ENCODE results near the gene RASSF8.

The RASSF8 gene

DNA sequence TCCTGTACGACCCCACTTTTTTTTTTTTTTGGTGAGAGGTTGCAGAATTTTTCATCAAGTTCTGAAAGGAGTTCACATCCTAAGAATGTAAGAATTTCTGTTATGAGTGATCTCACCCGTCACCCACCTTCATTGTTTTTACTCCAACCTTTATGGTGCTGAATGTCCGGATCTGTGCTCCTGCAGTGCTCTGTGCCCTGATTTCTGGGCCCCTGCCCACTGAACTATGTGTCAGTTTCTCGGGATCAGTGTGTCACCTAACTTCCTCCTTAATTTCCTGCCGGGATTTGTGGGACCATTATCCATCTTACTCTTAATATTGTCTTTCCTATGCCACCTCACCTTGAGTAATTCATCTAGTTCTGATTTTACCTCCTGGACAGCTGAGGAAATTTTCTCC lies 11.6 kb downstream of the RASSF8 start:
- no peaks in the 10 kb centered on the region for H3K79me2 ChIP-seq (ENCODE audit: control insufficient read depth, low read length)
- H3K36me3 ChIP-seq (ENCODE audit: control insufficient read depth, low read length) = no peaks in the 10 kb centered on the region

DNA sequence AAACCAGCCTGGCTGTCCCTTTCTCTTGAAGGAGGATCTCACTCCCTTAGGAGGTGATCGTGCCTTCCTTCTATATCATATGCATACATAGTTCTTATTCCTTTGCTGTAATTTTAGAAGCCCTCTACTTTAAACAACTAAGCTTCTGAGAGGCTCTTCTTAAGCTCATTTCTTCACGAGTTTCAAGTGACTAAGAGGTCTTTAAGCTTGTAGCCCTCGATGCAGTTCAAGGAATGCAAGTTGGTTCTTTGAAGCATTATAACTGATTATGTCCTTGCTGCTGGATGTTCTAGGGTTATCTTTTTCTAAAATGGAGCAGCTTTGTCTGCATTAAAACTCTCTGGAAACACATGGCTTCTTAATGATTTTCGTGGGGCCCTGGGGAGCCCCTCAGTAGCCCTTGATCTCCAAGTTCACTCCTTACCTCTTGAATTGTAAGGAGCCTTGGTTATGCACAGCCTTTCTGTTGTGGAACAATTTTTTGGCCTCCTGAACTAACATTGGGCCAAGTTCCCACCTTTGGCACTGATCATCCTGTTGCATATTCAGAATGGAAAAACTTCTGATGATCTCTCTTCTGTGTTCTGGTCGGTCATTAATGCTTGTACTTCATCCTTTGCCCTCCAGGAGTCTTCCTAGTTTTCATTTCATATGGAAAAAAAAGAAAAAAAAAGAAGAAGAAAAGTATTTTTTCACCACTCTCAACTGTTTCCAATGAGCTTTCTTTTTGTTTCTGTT lies 12.6 kb downstream of the RASSF8 start:
- Histone ChIP-seq H3K9me2 (replicated peaks; ENCODE audit: control insufficient read depth, low read length) (no peaks in the 10 kb centered on the region), H3K27ac (ENCODE audit: low read depth, low read length) (no peak overlapping the region), H3K9me3 (ENCODE audit: control insufficient read depth, insufficient read depth, low read length) (no peaks in the 10 kb centered on the region), H3K36me3 (ENCODE audit: control insufficient read depth, low read length) (no peaks in the 10 kb centered on the region), H3K4me2 (ENCODE audit: low read length) (no peak overlapping the region), H3K4me1 (ENCODE audit: control insufficient read depth, low read length) (no peaks in the 10 kb centered on the region), H4K20me1 (ENCODE audit: control insufficient read depth, insufficient read depth, low read depth, low read length) (no peaks in the 10 kb centered on the region), H3K79me2 (ENCODE audit: control insufficient read depth, low read length) (no peaks in the 10 kb centered on the region), H3F3A (ENCODE audit: control insufficient read depth, insufficient read depth) (no peaks in the 10 kb centered on the region), H3K4me3 (ENCODE audit: low read length) (no peak overlapping the region), H3K27me3 (ENCODE audit: control insufficient read depth, low read length) (peaks cover 14% of the 10 kb centered on the region)
- no peak for TF ChIP-seq EZH2phosphoT487 (IDR thresholded peaks at IDR 0.05; ENCODE audit: borderline replicate concordance, low read length)
- TF ChIP-seq, protein P1, sequence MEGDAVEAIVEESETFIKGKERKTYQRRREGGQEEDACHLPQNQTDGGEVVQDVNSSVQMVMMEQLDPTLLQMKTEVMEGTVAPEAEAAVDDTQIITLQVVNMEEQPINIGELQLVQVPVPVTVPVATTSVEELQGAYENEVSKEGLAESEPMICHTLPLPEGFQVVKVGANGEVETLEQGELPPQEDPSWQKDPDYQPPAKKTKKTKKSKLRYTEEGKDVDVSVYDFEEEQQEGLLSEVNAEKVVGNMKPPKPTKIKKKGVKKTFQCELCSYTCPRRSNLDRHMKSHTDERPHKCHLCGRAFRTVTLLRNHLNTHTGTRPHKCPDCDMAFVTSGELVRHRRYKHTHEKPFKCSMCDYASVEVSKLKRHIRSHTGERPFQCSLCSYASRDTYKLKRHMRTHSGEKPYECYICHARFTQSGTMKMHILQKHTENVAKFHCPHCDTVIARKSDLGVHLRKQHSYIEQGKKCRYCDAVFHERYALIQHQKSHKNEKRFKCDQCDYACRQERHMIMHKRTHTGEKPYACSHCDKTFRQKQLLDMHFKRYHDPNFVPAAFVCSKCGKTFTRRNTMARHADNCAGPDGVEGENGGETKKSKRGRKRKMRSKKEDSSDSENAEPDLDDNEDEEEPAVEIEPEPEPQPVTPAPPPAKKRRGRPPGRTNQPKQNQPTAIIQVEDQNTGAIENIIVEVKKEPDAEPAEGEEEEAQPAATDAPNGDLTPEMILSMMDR (IDR thresholded peaks at IDR 0.05; ENCODE audit: low read depth, low read length, poor library complexity, severe bottlenecking) = no peak

More for the DNA sequence above, 11.6 kb downstream of the RASSF8 start:
- H3K27me3 ChIP-seq (ENCODE audit: control insufficient read depth, low read length) = peaks cover 9% of the 10 kb centered on the region
- no peak overlapping the region for H3K27ac ChIP-seq (ENCODE audit: low read depth, low read length)
- H3K9me3 ChIP-seq (ENCODE audit: control insufficient read depth, insufficient read depth, low read length) = no peaks in the 10 kb centered on the region
- no peaks in the 10 kb centered on the region for H3K9me2 ChIP-seq (replicated peaks; ENCODE audit: control insufficient read depth, low read length)
- TF ChIP-seq, protein P1 (IDR thresholded peaks at IDR 0.05; ENCODE audit: low read depth, low read length, poor library complexity, severe bottlenecking) = no peak
- no peak for TF ChIP-seq EZH2phosphoT487 (IDR thresholded peaks at IDR 0.05; ENCODE audit: borderline replicate concordance, low read length)
- no peak overlapping the region for H3K4me2 ChIP-seq (ENCODE audit: low read length)
- no peak overlapping the region for H3K4me3 ChIP-seq (ENCODE audit: low read length)
- H3F3A ChIP-seq (ENCODE audit: control insufficient read depth, insufficient read depth) = no peaks in the 10 kb centered on the region
- H3K4me1 ChIP-seq (ENCODE audit: control insufficient read depth, low read length) = no peaks in the 10 kb centered on the region
- no peaks in the 10 kb centered on the region for H4K20me1 ChIP-seq (ENCODE audit: control insufficient read depth, insufficient read depth, low read depth, low read length)

DNA sequence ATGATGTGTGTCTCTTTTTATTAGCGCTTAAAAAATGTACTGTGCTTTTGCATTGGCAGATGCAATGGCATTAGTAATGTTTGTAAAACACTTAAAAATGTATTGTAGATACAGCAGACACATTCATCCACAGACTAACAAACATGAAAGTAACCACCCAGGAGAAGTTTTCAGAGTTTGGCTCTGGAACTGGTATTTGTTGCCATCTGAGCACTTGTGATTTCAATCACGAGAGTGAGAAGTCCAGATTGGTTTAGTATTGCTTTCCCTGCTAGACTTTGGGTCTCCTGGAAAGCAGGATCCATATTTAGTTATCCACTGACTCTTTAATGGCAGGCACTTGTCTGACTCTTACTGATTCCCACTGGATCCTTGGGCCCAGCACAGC lies 13.2 kb downstream of the RASSF8 start:
- peaks cover 16% of the 10 kb centered on the region for H3K27me3 ChIP-seq (ENCODE audit: control insufficient read depth, low read length)
- no peak overlapping the region for H3K4me2 ChIP-seq (ENCODE audit: low read length)
- no peak overlapping the region for H3K27ac ChIP-seq (ENCODE audit: low read depth, low read length)
- no peak overlapping the region for H3K4me3 ChIP-seq (ENCODE audit: low read length)
- no peaks in the 10 kb centered on the region for H3K79me2 ChIP-seq (ENCODE audit: control insufficient read depth, low read length)
- no peaks in the 10 kb centered on the region for H3F3A ChIP-seq (ENCODE audit: control insufficient read depth, insufficient read depth)
- no peaks in the 10 kb centered on the region for H3K4me1 ChIP-seq (ENCODE audit: control insufficient read depth, low read length)
- H4K20me1 ChIP-seq (ENCODE audit: control insufficient read depth, insufficient read depth, low read depth, low read length) = no peaks in the 10 kb centered on the region
- TF ChIP-seq EZH2phosphoT487 (IDR thresholded peaks at IDR 0.05; ENCODE audit: borderline replicate concordance, low read length) = no peak
- TF ChIP-seq, protein P1 (IDR thresholded peaks at IDR 0.05; ENCODE audit: low read depth, low read length, poor library complexity, severe bottlenecking) = no peak
- H3K9me2 ChIP-seq (replicated peaks; ENCODE audit: control insufficient read depth, low read length) = no peaks in the 10 kb centered on the region
- H3K9me3 ChIP-seq (ENCODE audit: control insufficient read depth, insufficient read depth, low read length) = no peaks in the 10 kb centered on the region
- H3K36me3 ChIP-seq (ENCODE audit: control insufficient read depth, low read length) = no peaks in the 10 kb centered on the region

Measured in DOHH2 (cell line).